Esophagus squamous epithelium (tissue), 5 donors: Measurements from ENCODE around the gene FRMD4A. TPM values are rescaled to one million over a fixed set of nuclear protein-coding genes. Genes with fewer than 3 reads are reported as not detected.

Experiments
- DNase-seq: peaks from one replicate; lab custom pipeline; 2025; lab: John Stamatoyannopoulos, UW
- H3K27ac ChIP-seq, 4 donors: fragments of 200-600 bp; sonication (generic); one replicate each; pipeline ENCODE4 v1.5.1; 2016 to 2019; ENCODE audit warnings: mild to moderate bottlenecking in 1 of 4
- H3K27me3 ChIP-seq, 4 donors: fragments of 200-600 bp; sonication (generic); 1 replicate in 3 of 4; 2 replicates in 1 of 4; pipeline versions ENCODE4 v1.5.1 to v1.6.0; 2017 to 2021; ENCODE audit warnings: antibody characterized with exemption in 1 of 4
- H3K36me3 ChIP-seq, 3 donors: fragments of 200-600 bp; sonication (generic); one replicate each; pipeline ENCODE4 v1.5.1; 2016 to 2019
- H3K4me1 ChIP-seq, 3 donors: fragments of 200-600 bp; sonication (generic); one replicate each; pipeline ENCODE4 v1.5.1; 2017 to 2019
- H3K4me3 ChIP-seq, 4 donors: fragments of 200-600 bp; sonication (generic); 1 replicate in 3 of 4; 2 replicates in 1 of 4; pipeline ENCODE4 v1.5.1; 2016 to 2019; ENCODE audit warnings: mild to moderate bottlenecking in 2 of 4, moderate library complexity in 1 of 4
- H3K9me3 ChIP-seq, 3 donors: fragments of 200-600 bp; sonication (generic); one replicate each; pipeline ENCODE4 v1.5.1; 2016 to 2019
- CTCF ChIP-seq, 6 experiments: fragments of 450-650 bp in 4 of 6; fragments of 200-600 bp in 2 of 6; sonication (generic) in 2 of 6; IDR thresholded peaks; one replicate each; pipeline ENCODE4 v1.5.1; 2016 to 2019; ENCODE audit warnings: antibody characterized with exemption in 6 of 6, mild to moderate bottlenecking in 4 of 6, moderate library complexity in 4 of 6
- POLR2A ChIP-seq, 4 donors: fragments of 450-650 bp; IDR thresholded peaks; one replicate each; pipeline ENCODE4 v1.6.1; 2017; ENCODE audit warnings: antibody characterized with exemption in 4 of 4, mild to moderate bottlenecking in 4 of 4, moderate library complexity in 3 of 4
- WGBS, 2 donors: methylation state at CpG; one replicate each; pipeline ENCODE4 v1.1.5; 2018; 5-methylcytosine and 5-hydroxymethylcytosine counted together
- intact Hi-C: fragments of 100-400 bp; cut with DNase I; formaldehyde crosslinking; loops from one replicate; pipeline ENCODE4 v1.15.0; 2022
- total RNA-seq, 4 donors: library from RNA; depleted of rRNA; stranded (reverse); fragments of >200 nt; gene quantifications; one replicate each; pipeline ENCODE4 v1.1.0, GENCODE V29; 2016
- donor health status: DM: yes; HTN: yes; CAD: no.

The FRMD4A gene
- total RNA-seq, 4 donors from 2014 or later: 7.3 to 15.3 (median 8.6) TPM

- intact Hi-C loops: no loop called here
- Histone ChIP-seq H3K36me3 (no peaks in the 10 kb centered on the region), H3K27me3 (no peaks in the 10 kb centered on the region), H3K27ac (peak overlapping the region in 1 of 4 donors; percentile 19), H3K4me3 (no peak overlapping the region), H3K9me3 (no peaks in the 10 kb centered on the region), H3K4me1 (peaks cover 0 to 41% (median 13%) of the 10 kb centered on the region in 3 donors)
- 5 to 13% methylated on average over 2 of the region's 2 CpGs for WGBS, 2 donors
- no peak for DNase-seq
- TF ChIP-seq CTCF (IDR thresholded peaks at IDR 0.05): no peak
- TF ChIP-seq POLR2A (IDR thresholded peaks at IDR 0.05): no peak
Observed at GRCh38 chr10:13993169-13993568, 337.6 kb downstream of the FRMD4A start.

- TF ChIP-seq POLR2A (IDR thresholded peaks at IDR 0.05): no peak
- no peak for TF ChIP-seq CTCF (IDR thresholded peaks at IDR 0.05)
- intact Hi-C loops: no loop called here
- no peaks in the 10 kb centered on the region for H3K9me3 ChIP-seq
- DNase-seq: no peak
- H3K27me3 ChIP-seq: no peaks in the 10 kb centered on the region
- 66 to 72% methylated on average over 4 to 5 of the region's 5 CpGs for WGBS, 2 donors
- H3K27ac ChIP-seq: peak overlapping the region; percentile 10 to 85 (median 74)
- no peak overlapping the region for H3K4me3 ChIP-seq
- H3K36me3 ChIP-seq: no peaks in the 10 kb centered on the region
- peaks cover 0 to 49% (median 13%) of the 10 kb centered on the region in 3 donors for H3K4me1 ChIP-seq
Observed at GRCh38 chr10:13991353-13991752, 339.4 kb downstream of the FRMD4A start.

GRCh38 chr10:13990946-13991345, 339.8 kb downstream of the FRMD4A start:
- intact Hi-C loops: no loop called here
- no peak for TF ChIP-seq CTCF (IDR thresholded peaks at IDR 0.05)
- no peak for TF ChIP-seq POLR2A (IDR thresholded peaks at IDR 0.05)
- peaks cover 0 to 49% (median 13%) of the 10 kb centered on the region in 3 donors for H3K4me1 ChIP-seq
- DNase-seq: no peak
- 41 to 57% methylated on average over 6 to 7 of the region's 7 CpGs for WGBS, 2 donors
- H3K27me3 ChIP-seq: no peaks in the 10 kb centered on the region
- H3K9me3 ChIP-seq: no peaks in the 10 kb centered on the region
- H3K4me3 ChIP-seq: peak overlapping the region in 2 of 4 donors; percentile 18 to 32
- no peaks in the 10 kb centered on the region for H3K36me3 ChIP-seq
- H3K27ac ChIP-seq: peak overlapping the region; percentile 10 to 85 (median 74)

DNA sequence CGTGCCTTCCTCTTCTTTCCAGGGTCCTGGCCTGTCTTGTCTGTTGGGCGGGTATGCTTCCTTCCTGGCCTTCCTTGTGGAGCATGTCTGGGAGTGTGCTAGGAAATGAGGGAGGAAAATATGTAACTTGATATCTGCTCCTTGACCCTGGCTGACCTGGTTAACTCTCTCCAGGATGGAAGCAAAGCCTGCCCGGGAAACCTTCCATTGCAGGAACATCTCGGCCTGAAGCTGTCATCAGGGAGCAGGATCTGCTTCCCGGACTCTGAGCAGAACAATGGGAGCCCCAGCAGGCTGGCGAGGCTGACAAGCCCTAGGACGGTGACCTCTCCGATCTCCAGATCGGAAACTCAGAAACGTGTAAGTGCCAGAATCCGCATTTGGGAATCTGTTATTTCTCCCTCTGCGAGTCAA, 340.3 kb downstream of the FRMD4A start:
- no peak for DNase-seq
- 54 to 73% methylated on average over 8 of the region's 12 CpGs for WGBS, 2 donors
- Histone ChIP-seq H3K36me3 (no peaks in the 10 kb centered on the region), H3K27ac (peak overlapping the region; percentile 10 to 85 (median 74)), H3K4me1 (peaks cover 0 to 49% (median 13%) of the 10 kb centered on the region in 3 donors), H3K4me3 (peak overlapping the region in 2 of 4 donors; percentile 18 to 32), H3K9me3 (no peaks in the 10 kb centered on the region), H3K27me3 (no peaks in the 10 kb centered on the region)
- TF ChIP-seq POLR2A (IDR thresholded peaks at IDR 0.05): no peak
- no peak for TF ChIP-seq CTCF (IDR thresholded peaks at IDR 0.05)
- intact Hi-C loops: no loop called here

- Histone ChIP-seq H3K9me3 (no peaks in the 10 kb centered on the region), H3K4me3 (no peak overlapping the region), H3K36me3 (no peaks in the 10 kb centered on the region), H3K4me1 (peaks cover 0 to 49% (median 13%) of the 10 kb centered on the region in 3 donors), H3K27ac (peak overlapping the region in 3 of 4 donors; percentile 67 to 85 (median 81)), H3K27me3 (no peaks in the 10 kb centered on the region)
- 100% methylated on average over 2 of the region's 2 CpGs; no CpG with 5 or more reads in 1 of the 2 donors for WGBS, 2 donors
- TF ChIP-seq POLR2A (IDR thresholded peaks at IDR 0.05) (no peak), CTCF (IDR thresholded peaks at IDR 0.05) (no peak)
- DNase-seq: no peak
- intact Hi-C loops: no loop called here
Observed at GRCh38 chr10:13989616-13990015, 341.1 kb downstream of the FRMD4A start.
